ENCODE measurements around the gene PDILT. TPM values are rescaled to one million over a fixed set of nuclear protein-coding genes. Genes with fewer than 3 reads are reported as not detected.
"Not testable (repeated sequence)": the region's sequence is repeated elsewhere in the genome, so short reads cannot be mapped to it uniquely, and the experiment has no call there.

The PDILT gene
- total and polyA plus RNA-seq, 4 donors = not detected

- ATAC-seq (ENCODE audit: insufficient read depth, low FRiP score) = no peak
- 55 to 79% methylated on average over 3 of the region's 3 CpGs for WGBS, 2 donors
- Histone ChIP-seq H3K4me3 (no peak overlapping the region), H3K4me1 (ENCODE audit: control insufficient read depth in 5 of 5, insufficient read depth in 5 of 5, low read length in 5 of 5) (no peaks in the 10 kb centered on the region), H3K27ac (ENCODE audit: low read depth in 1 of 2, low read length in 1 of 2) (no peak overlapping the region), H3K27me3 (ENCODE audit: control insufficient read depth in 3 of 3, insufficient read depth in 3 of 3, low read length in 2 of 3) (peaks cover 0 to 3% (median 0%) of the 10 kb centered on the region in 3 donors), H3K9ac (ENCODE audit: insufficient read depth in 1 of 2, low read length in 2 of 2) (no peak overlapping the region), H3K36me3 (ENCODE audit: control insufficient read depth in 4 of 4, insufficient read depth in 4 of 4, low read length in 4 of 4) (no peaks in the 10 kb centered on the region), H3K9me3 (ENCODE audit: control insufficient read depth in 4 of 4, insufficient read depth in 3 of 4, low read length in 3 of 4) (peaks cover 0 to 5% (median 0%) of the 10 kb centered on the region in 4 donors)
- DNase-seq = no peak
- TF ChIP-seq CTCF (IDR thresholded peaks at IDR 0.05; ENCODE audit: control extremely low read depth, extremely low read depth) = no peak
Measured at GRCh38 chr16:20325005-20325404, 79.5 kb downstream of the PDILT start.

- H3K27ac ChIP-seq (ENCODE audit: low read depth in 1 of 2, low read length in 1 of 2) = no peak overlapping the region
- no peak for TF ChIP-seq CTCF (IDR thresholded peaks at IDR 0.05; ENCODE audit: control extremely low read depth, extremely low read depth)
- no peak overlapping the region for H3K4me3 ChIP-seq
- 72 to 80% methylated on average over 9 of the region's 9 CpGs for WGBS, 2 donors
- DNase-seq (no peak), ATAC-seq (ENCODE audit: insufficient read depth, low FRiP score) (no peak)
- peaks cover 0 to 3% (median 0%) of the 10 kb centered on the region in 3 donors for H3K27me3 ChIP-seq (ENCODE audit: control insufficient read depth in 3 of 3, insufficient read depth in 3 of 3, low read length in 2 of 3)
- H3K9ac ChIP-seq (ENCODE audit: insufficient read depth in 1 of 2, low read length in 2 of 2) = no peak overlapping the region
- no peaks in the 10 kb centered on the region for H3K36me3 ChIP-seq (ENCODE audit: control insufficient read depth in 4 of 4, insufficient read depth in 4 of 4, low read length in 4 of 4)
- H3K4me1 ChIP-seq (ENCODE audit: control insufficient read depth in 5 of 5, insufficient read depth in 5 of 5, low read length in 5 of 5) = no peaks in the 10 kb centered on the region
- H3K9me3 ChIP-seq (ENCODE audit: control insufficient read depth in 4 of 4, insufficient read depth in 3 of 4, low read length in 3 of 4) = peaks cover 0 to 5% (median 0%) of the 10 kb centered on the region in 4 donors
Measured at GRCh38 chr16:20323591-20324117, 80.9 kb downstream of the PDILT start.

- 87 to 93% methylated on average over 4 of the region's 4 CpGs for WGBS, 2 donors
- Histone ChIP-seq H3K36me3 (ENCODE audit: control insufficient read depth in 4 of 4, insufficient read depth in 4 of 4, low read length in 4 of 4) (no peaks in the 10 kb centered on the region), H3K9ac (ENCODE audit: insufficient read depth in 1 of 2, low read length in 2 of 2) (no peak overlapping the region), H3K9me3 (ENCODE audit: control insufficient read depth in 4 of 4, insufficient read depth in 3 of 4, low read length in 3 of 4) (peaks cover 0 to 5% (median 0%) of the 10 kb centered on the region in 4 donors), H3K27ac (ENCODE audit: low read depth in 1 of 2, low read length in 1 of 2) (no peak overlapping the region), H3K4me1 (ENCODE audit: control insufficient read depth in 5 of 5, insufficient read depth in 5 of 5, low read length in 5 of 5) (no peaks in the 10 kb centered on the region), H3K27me3 (ENCODE audit: control insufficient read depth in 3 of 3, insufficient read depth in 3 of 3, low read length in 2 of 3) (peaks cover 0 to 5% (median 0%) of the 10 kb centered on the region in 3 donors), H3K4me3 (no peak overlapping the region)
- ATAC-seq (ENCODE audit: insufficient read depth, low FRiP score) (no peak), DNase-seq (no peak)
- TF ChIP-seq CTCF (IDR thresholded peaks at IDR 0.05; ENCODE audit: control extremely low read depth, extremely low read depth) = no peak
Measured at GRCh38 chr16:20322696-20323095, 81.8 kb downstream of the PDILT start.

- peaks cover 0 to 3% (median 0%) of the 10 kb centered on the region in 4 donors for H3K9me3 ChIP-seq (ENCODE audit: control insufficient read depth in 4 of 4, insufficient read depth in 3 of 4, low read length in 3 of 4)
- ATAC-seq (ENCODE audit: insufficient read depth, low FRiP score) (no peak), DNase-seq (no peak)
- no peak for TF ChIP-seq CTCF (IDR thresholded peaks at IDR 0.05; ENCODE audit: control extremely low read depth, extremely low read depth)
- H3K9ac ChIP-seq (ENCODE audit: insufficient read depth in 1 of 2, low read length in 2 of 2) = no peak overlapping the region
- no peak overlapping the region for H3K4me3 ChIP-seq
- H3K4me1 ChIP-seq (ENCODE audit: control insufficient read depth in 5 of 5, insufficient read depth in 5 of 5, low read length in 5 of 5) = no peaks in the 10 kb centered on the region
- H3K27ac ChIP-seq (ENCODE audit: low read depth in 1 of 2, low read length in 1 of 2) = no peak overlapping the region
- 81 to 85% methylated on average over 1 of the region's 1 CpG for WGBS, 2 donors
- H3K27me3 ChIP-seq (ENCODE audit: control insufficient read depth in 3 of 3, insufficient read depth in 3 of 3, low read length in 2 of 3) = peaks cover 0 to 9% (median 0%) of the 10 kb centered on the region in 3 donors
- H3K36me3 ChIP-seq (ENCODE audit: control insufficient read depth in 4 of 4, insufficient read depth in 4 of 4, low read length in 4 of 4) = no peaks in the 10 kb centered on the region
Measured at GRCh38 chr16:20321671-20322070, 82.9 kb downstream of the PDILT start.

GRCh38 chr16:20321051-20321450 lies 83.5 kb downstream of the PDILT start:
- not testable (repeated sequence) for H3K4me1 ChIP-seq (ENCODE audit: control insufficient read depth in 5 of 5, insufficient read depth in 5 of 5, low read length in 5 of 5); ATAC-seq (ENCODE audit: insufficient read depth, low FRiP score); H3K4me3 ChIP-seq; DNase-seq; H3K27me3 ChIP-seq (ENCODE audit: control insufficient read depth in 3 of 3, insufficient read depth in 3 of 3, low read length in 2 of 3); H3K9me3 ChIP-seq (ENCODE audit: control insufficient read depth in 4 of 4, insufficient read depth in 3 of 4, low read length in 3 of 4); H3K36me3 ChIP-seq (ENCODE audit: control insufficient read depth in 4 of 4, insufficient read depth in 4 of 4, low read length in 4 of 4); H3K9ac ChIP-seq (ENCODE audit: insufficient read depth in 1 of 2, low read length in 2 of 2); H3K27ac ChIP-seq (ENCODE audit: low read depth in 1 of 2, low read length in 1 of 2)
- 95 to 96% methylated on average over 2 of the region's 2 CpGs for WGBS, 2 donors

Measured in lung (tissue), 12 donors.